SU-DHL-6 (cell line): ENCODE data around the gene OSBPL6.

Experiments used
- H2AFZ ChIP-seq: fragments of 200-600 bp; sonication (generic); 2 replicates; pipeline ENCODE4 v1.6.1; 2014; ENCODE audit warnings: low read depth, mild to moderate bottlenecking, moderate library complexity, mixed read lengths, antibody characterized with exemption, low read length; ENCODE audit not compliant: severe bottlenecking
- H3F3A ChIP-seq: fragments of 200-600 bp; shearing (Covaris generic); 2 replicates; pipeline ENCODE4 v1.6.0; 2016; ENCODE audit warnings: antibody characterized with exemption, mild to moderate bottlenecking; ENCODE audit not compliant: insufficient read depth
- H3K27ac ChIP-seq: fragments of 200-600 bp; sonication (generic); 2 replicates; pipeline ENCODE4 v1.5.1; 2016; ENCODE audit warnings: low read depth, mild to moderate bottlenecking, low read length, moderate library complexity, mixed read lengths
- H3K27me3 ChIP-seq: fragments of 200-600 bp; sonication (generic), shearing (Covaris generic); 2 replicates; pipeline ENCODE4 v1.6.0; 2014; ENCODE audit warnings: mild to moderate bottlenecking, low read length
- H3K36me3 ChIP-seq: fragments of 200-600 bp; sonication (generic); 2 replicates; pipeline ENCODE4 v1.6.1; 2014; ENCODE audit warnings: mild to moderate bottlenecking, low read length, mixed read lengths
- H3K4me2 ChIP-seq: fragments of 300-600, 200-600 bp; shearing (Covaris generic), sonication (generic); 2 replicates; pipeline ENCODE4 v1.6.0; 2014; ENCODE audit warnings: low read length, low read depth, mild to moderate bottlenecking; ENCODE audit not compliant: poor library complexity, severe bottlenecking
- H3K4me3 ChIP-seq: fragments of 200-600 bp; sonication (generic); 2 replicates; pipeline ENCODE4 v1.5.1; 2014; ENCODE audit warnings: antibody characterized with exemption, low read length, mild to moderate bottlenecking, mixed read lengths; ENCODE audit not compliant: insufficient read depth, poor library complexity, severe bottlenecking
- H3K79me2 ChIP-seq: fragments of 200-600 bp; sonication (generic); 2 replicates; pipeline ENCODE4 v1.6.1; 2014; ENCODE audit warnings: mild to moderate bottlenecking, low read length, moderate library complexity; ENCODE audit not compliant: insufficient read depth
- H3K9ac ChIP-seq: fragments of 200-600 bp; sonication (generic); 2 replicates; pipeline ENCODE4 v1.7.0; 2014; ENCODE audit warnings: mild to moderate bottlenecking, low read length
- H3K9me2 ChIP-seq: fragments of 200-600 bp; sonication (generic); replicated peaks from 2 replicates; pipeline ENCODE4 v1.6.1; 2014; ENCODE audit warnings: low read length; ENCODE audit not compliant: insufficient read depth
- H3K9me3 ChIP-seq: fragments of 200-600 bp; sonication (generic); 2 replicates; pipeline ENCODE4 v1.6.1; 2014; ENCODE audit warnings: low read length, mixed read lengths; ENCODE audit not compliant: insufficient read depth
- H4K20me1 ChIP-seq: fragments of 200-600 bp; sonication (generic); 2 replicates; pipeline ENCODE4 v1.6.1; 2014; ENCODE audit warnings: low read depth, mild to moderate bottlenecking, antibody characterized with exemption, low read length, moderate library complexity, mixed read lengths
- EZH2phosphoT487 ChIP-seq: fragments of 200-600 bp; sonication (generic), shearing (Covaris generic); conservative IDR thresholded peaks from 2 replicates; pipeline ENCODE4 v1.6.1; 2018; ENCODE audit warnings: mild to moderate bottlenecking, antibody characterized with exemption, low read length, moderate library complexity, mixed read lengths
- TF ChIP-seq, protein P1 (sequence below): fragments of 200-600 bp; sonication (generic); IDR thresholded peaks from one replicate; pipeline ENCODE4 v1.5.1; 2017; ENCODE audit warnings: antibody characterized with exemption, mild to moderate bottlenecking, low read length, moderate library complexity; ENCODE audit not compliant: insufficient read depth, poor library complexity, severe bottlenecking

OSBPL6 gene

GRCh38 chr2:178244777-178245176 lies 50.5 kb downstream of the OSBPL6 start:
- Histone ChIP-seq H3K79me2 (no peaks in the 10 kb centered on the region), H3K27me3 (no peaks in the 10 kb centered on the region), H3F3A (no peaks in the 10 kb centered on the region)

GRCh38 chr2:178246696-178247095 lies 52.4 kb downstream of the OSBPL6 start:
- no peak overlapping the region for H2AFZ ChIP-seq

More at GRCh38 chr2:178244777-178245176, 50.5 kb downstream of the OSBPL6 start:
- TF ChIP-seq EZH2phosphoT487 = no peak
- TF ChIP-seq, protein P1, sequence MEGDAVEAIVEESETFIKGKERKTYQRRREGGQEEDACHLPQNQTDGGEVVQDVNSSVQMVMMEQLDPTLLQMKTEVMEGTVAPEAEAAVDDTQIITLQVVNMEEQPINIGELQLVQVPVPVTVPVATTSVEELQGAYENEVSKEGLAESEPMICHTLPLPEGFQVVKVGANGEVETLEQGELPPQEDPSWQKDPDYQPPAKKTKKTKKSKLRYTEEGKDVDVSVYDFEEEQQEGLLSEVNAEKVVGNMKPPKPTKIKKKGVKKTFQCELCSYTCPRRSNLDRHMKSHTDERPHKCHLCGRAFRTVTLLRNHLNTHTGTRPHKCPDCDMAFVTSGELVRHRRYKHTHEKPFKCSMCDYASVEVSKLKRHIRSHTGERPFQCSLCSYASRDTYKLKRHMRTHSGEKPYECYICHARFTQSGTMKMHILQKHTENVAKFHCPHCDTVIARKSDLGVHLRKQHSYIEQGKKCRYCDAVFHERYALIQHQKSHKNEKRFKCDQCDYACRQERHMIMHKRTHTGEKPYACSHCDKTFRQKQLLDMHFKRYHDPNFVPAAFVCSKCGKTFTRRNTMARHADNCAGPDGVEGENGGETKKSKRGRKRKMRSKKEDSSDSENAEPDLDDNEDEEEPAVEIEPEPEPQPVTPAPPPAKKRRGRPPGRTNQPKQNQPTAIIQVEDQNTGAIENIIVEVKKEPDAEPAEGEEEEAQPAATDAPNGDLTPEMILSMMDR = no peak
- Histone ChIP-seq H3K4me3 (no peak overlapping the region), H3K9me3 (no peaks in the 10 kb centered on the region), H3K4me2 (no peak overlapping the region), H3K36me3 (no peaks in the 10 kb centered on the region), H2AFZ (no peak overlapping the region), H3K9me2 (no peaks in the 10 kb centered on the region), H3K9ac (no peak overlapping the region), H4K20me1 (no peaks in the 10 kb centered on the region), H3K27ac (no peak overlapping the region)

GRCh38 chr2:178247250-178247649 lies 52.9 kb downstream of the OSBPL6 start:
- no peaks in the 10 kb centered on the region for H3K79me2 ChIP-seq
- no peaks in the 10 kb centered on the region for H4K20me1 ChIP-seq
- H3K9me2 ChIP-seq = no peaks in the 10 kb centered on the region
- no peak overlapping the region for H2AFZ ChIP-seq
- no peaks in the 10 kb centered on the region for H3K9me3 ChIP-seq
- TF ChIP-seq EZH2phosphoT487 = no peak
- TF ChIP-seq, protein P1 = no peak
- H3F3A ChIP-seq = no peaks in the 10 kb centered on the region
- no peaks in the 10 kb centered on the region for H3K27me3 ChIP-seq
- no peak overlapping the region for H3K4me2 ChIP-seq
- H3K9ac ChIP-seq = no peak overlapping the region
- H3K27ac ChIP-seq = no peak overlapping the region
- H3K4me3 ChIP-seq = no peak overlapping the region
- H3K36me3 ChIP-seq = no peaks in the 10 kb centered on the region

More at GRCh38 chr2:178246696-178247095, 52.4 kb downstream of the OSBPL6 start:
- no peak overlapping the region for H3K4me3 ChIP-seq
- no peaks in the 10 kb centered on the region for H4K20me1 ChIP-seq
- H3K4me2 ChIP-seq = no peak overlapping the region
- no peaks in the 10 kb centered on the region for H3K27me3 ChIP-seq
- H3K9me3 ChIP-seq = no peaks in the 10 kb centered on the region
- TF ChIP-seq, protein P1 = no peak
- TF ChIP-seq EZH2phosphoT487 = no peak
- no peaks in the 10 kb centered on the region for H3K36me3 ChIP-seq
- no peak overlapping the region for H3K27ac ChIP-seq
- H3K9ac ChIP-seq = no peak overlapping the region
- H3K9me2 ChIP-seq = no peaks in the 10 kb centered on the region
- no peaks in the 10 kb centered on the region for H3K79me2 ChIP-seq
- no peaks in the 10 kb centered on the region for H3F3A ChIP-seq

DNA sequence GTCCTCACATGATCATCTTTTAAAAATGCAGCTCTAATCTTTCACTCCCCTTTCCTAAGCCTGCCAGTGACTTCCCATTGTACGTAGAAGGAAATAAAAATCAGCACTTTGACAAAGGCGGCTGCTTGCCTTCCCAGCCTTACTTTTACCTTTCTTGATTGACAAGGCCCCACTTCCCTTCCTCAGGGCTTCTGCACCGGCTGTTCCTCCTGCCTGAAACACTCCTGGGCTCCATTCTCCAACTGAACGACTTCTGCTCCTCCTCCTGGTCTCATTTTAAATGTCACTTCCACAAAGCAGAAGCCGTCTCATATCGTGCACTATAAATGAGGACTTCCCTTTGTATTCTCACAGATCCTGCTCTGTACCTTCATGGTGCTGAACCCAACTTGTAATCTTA lies 56.1 kb downstream of the OSBPL6 start:
- Histone ChIP-seq H3K27ac (no peak overlapping the region), H3K9me2 (no peaks in the 10 kb centered on the region), H3K36me3 (no peaks in the 10 kb centered on the region), H2AFZ (no peak overlapping the region), H3K4me2 (no peak overlapping the region), H3K4me3 (no peak overlapping the region), H3K9me3 (no peaks in the 10 kb centered on the region), H3K79me2 (no peaks in the 10 kb centered on the region), H4K20me1 (no peaks in the 10 kb centered on the region), H3K9ac (no peak overlapping the region), H3K27me3 (no peaks in the 10 kb centered on the region), H3F3A (no peaks in the 10 kb centered on the region)
- no peak for TF ChIP-seq EZH2phosphoT487
- TF ChIP-seq, protein P1 = no peak
